Lower leg skin (tissue), 3 donors: Measurements from ENCODE around the gene VPS54.

ENCODE experiments used
- CTCF ChIP-seq, 3 donors: fragments of 450-650 bp; IDR thresholded peaks; one replicate each; pipeline ENCODE4 v1.5.1; 2016; ENCODE audit warnings: antibody characterized with exemption in 3 of 3, mild to moderate bottlenecking in 3 of 3, moderate library complexity in 2 of 3
- POLR2A ChIP-seq, 2 donors: fragments of 450-650 bp; IDR thresholded peaks; one replicate each; pipeline ENCODE4 v1.6.1; 2016 to 2017; ENCODE audit warnings: antibody characterized with exemption in 2 of 2, mild to moderate bottlenecking in 1 of 2, moderate library complexity in 1 of 2

- TF ChIP-seq CTCF (IDR thresholded peaks at IDR 0.05) (no peak), POLR2A (IDR thresholded peaks at IDR 0.05) (no peak)
Measured at GRCh38 chr2:64056021-64056420, 36.8 kb upstream of the VPS54 start.
